Measurements from ENCODE around the gene CAMSAP2. TPM values are rescaled to one million over a fixed set of nuclear protein-coding genes. Genes with fewer than 3 reads are reported as not detected.
"Not testable (repeated sequence)": the region's sequence is repeated elsewhere in the genome, so short reads cannot be mapped to it uniquely, and the experiment has no call there.

CAMSAP2 gene
- total RNA-seq, 1 experiment from 2014 or later = 23.4 TPM

GRCh38 chr1:200808846-200809245, 70.2 kb downstream of the CAMSAP2 start:
- H3K36me3 Mint-ChIP-seq (ENCODE audit: insufficient read depth, unreplicated experiment) = peaks cover 37% of the 10 kb centered on the region
- no peak overlapping the region for H3K27ac Mint-ChIP-seq (ENCODE audit: unreplicated experiment)
- no peaks in the 10 kb centered on the region for H3K4me1 Mint-ChIP-seq (ENCODE audit: low read depth, unreplicated experiment)
- H3K27me3 ChIP-seq (replicated peaks; ENCODE audit: control insufficient read depth, insufficient read depth, low read length) = no peaks in the 10 kb centered on the region
- no TSS peak for BruUV-seq (replicated peaks)
- H3K27me3 Mint-ChIP-seq (ENCODE audit: insufficient read depth, unreplicated experiment) = no peaks in the 10 kb centered on the region
- no peaks in the 10 kb centered on the region for H3K36me3 ChIP-seq (ENCODE audit: control insufficient read depth, insufficient read depth, low read length)
- H3K4me1 ChIP-seq = peaks cover 6% of the 10 kb centered on the region; the same call in 1 of the 2 replicates
- no peak for DNase-seq
- POLR2A ChIA-PET = no interaction called here
- no peaks in the 10 kb centered on the region for H3K9me3 Mint-ChIP-seq (ENCODE audit: unreplicated experiment)
- H3K9me3 ChIP-seq = no peaks in the 10 kb centered on the region
- no peak for TF ChIP-seq CTCF (IDR thresholded peaks at IDR 0.05; ENCODE audit: insufficient read depth in 1 of 2, low read depth in 1 of 2, low read length in 1 of 2, severe bottlenecking in 1 of 2, unreplicated experiment in 1 of 2)
- H3K4me3 Mint-ChIP-seq (ENCODE audit: unreplicated experiment) = no peak overlapping the region
- intact Hi-C loops (cut with micrococcal nuclease; ENCODE audit: unreplicated experiment) = no loop called here
- CTCF ChIA-PET = no interaction called here
- H3K4me3 ChIP-seq (ENCODE audit: low read depth, low read length) = no peak overlapping the region

- no peak for DNase-seq
- H3K27me3 ChIP-seq (replicated peaks; ENCODE audit: control insufficient read depth, insufficient read depth, low read length) = no peaks in the 10 kb centered on the region
- H3K4me1 Mint-ChIP-seq (ENCODE audit: low read depth, unreplicated experiment) = no peaks in the 10 kb centered on the region
- POLR2A ChIA-PET = no interaction called here
- no peak for TF ChIP-seq CTCF (IDR thresholded peaks at IDR 0.05; ENCODE audit: insufficient read depth in 1 of 2, low read depth in 1 of 2, low read length in 1 of 2, severe bottlenecking in 1 of 2, unreplicated experiment in 1 of 2)
- no peaks in the 10 kb centered on the region for H3K4me1 ChIP-seq
- H3K36me3 ChIP-seq (ENCODE audit: control insufficient read depth, insufficient read depth, low read length) = no peaks in the 10 kb centered on the region
- no peaks in the 10 kb centered on the region for H3K27me3 Mint-ChIP-seq (ENCODE audit: insufficient read depth, unreplicated experiment)
- peaks cover 37% of the 10 kb centered on the region for H3K36me3 Mint-ChIP-seq (ENCODE audit: insufficient read depth, unreplicated experiment)
- no TSS peak for BruUV-seq (replicated peaks)
- H3K4me3 Mint-ChIP-seq (ENCODE audit: unreplicated experiment) = no peak overlapping the region
- H3K27ac Mint-ChIP-seq (ENCODE audit: unreplicated experiment) = no peak overlapping the region
- H3K9me3 Mint-ChIP-seq (ENCODE audit: unreplicated experiment) = no peaks in the 10 kb centered on the region
- CTCF ChIA-PET = no interaction called here
- H3K9me3 ChIP-seq = no peaks in the 10 kb centered on the region
- H3K4me3 ChIP-seq (ENCODE audit: low read depth, low read length) = no peak overlapping the region
- intact Hi-C loops (cut with micrococcal nuclease; ENCODE audit: unreplicated experiment) = no loop called here
These were observed 73.0 kb downstream of the CAMSAP2 start for GRCh38 chr1:200811704-200812103.

- H3K27ac Mint-ChIP-seq (ENCODE audit: unreplicated experiment); H3K4me1 ChIP-seq; H3K9me3 ChIP-seq; BruUV-seq (replicated peaks); H3K36me3 Mint-ChIP-seq (ENCODE audit: insufficient read depth, unreplicated experiment); H3K4me3 ChIP-seq (ENCODE audit: low read depth, low read length); DNase-seq; H3K4me1 Mint-ChIP-seq (ENCODE audit: low read depth, unreplicated experiment); H3K36me3 ChIP-seq (ENCODE audit: control insufficient read depth, insufficient read depth, low read length); H3K27me3 ChIP-seq (replicated peaks; ENCODE audit: control insufficient read depth, insufficient read depth, low read length); CTCF ChIA-PET; H3K27me3 Mint-ChIP-seq (ENCODE audit: insufficient read depth, unreplicated experiment); H3K4me3 Mint-ChIP-seq (ENCODE audit: unreplicated experiment); H3K9me3 Mint-ChIP-seq (ENCODE audit: unreplicated experiment); intact Hi-C loops (cut with micrococcal nuclease; ENCODE audit: unreplicated experiment): not testable (repeated sequence)
- POLR2A ChIA-PET = interaction anchor here (0.6 kb wide), 1 partner anchor 90 kb away, joined by 3 read pairs; no protein-coding TSS in a partner anchor
These were observed 78.0 kb downstream of the CAMSAP2 start for GRCh38 chr1:200816624-200817224.

- H3K27ac Mint-ChIP-seq (ENCODE audit: unreplicated experiment) = no peak overlapping the region
- no peak for TF ChIP-seq CTCF (IDR thresholded peaks at IDR 0.05; ENCODE audit: insufficient read depth in 1 of 2, low read depth in 1 of 2, low read length in 1 of 2, severe bottlenecking in 1 of 2, unreplicated experiment in 1 of 2)
- no peak overlapping the region for H3K4me3 Mint-ChIP-seq (ENCODE audit: unreplicated experiment)
- no TSS peak for BruUV-seq (replicated peaks)
- Histone ChIP-seq H3K4me1 (no peaks in the 10 kb centered on the region), H3K4me3 (ENCODE audit: low read depth, low read length) (no peak overlapping the region), H3K9me3 (no peaks in the 10 kb centered on the region), H3K27me3 (replicated peaks; ENCODE audit: control insufficient read depth, insufficient read depth, low read length) (no peaks in the 10 kb centered on the region), H3K36me3 (ENCODE audit: control insufficient read depth, insufficient read depth, low read length) (no peaks in the 10 kb centered on the region)
- no peaks in the 10 kb centered on the region for H3K9me3 Mint-ChIP-seq (ENCODE audit: unreplicated experiment)
- no peaks in the 10 kb centered on the region for H3K36me3 Mint-ChIP-seq (ENCODE audit: insufficient read depth, unreplicated experiment)
- intact Hi-C loops (cut with micrococcal nuclease; ENCODE audit: unreplicated experiment) = no loop called here
- H3K4me1 Mint-ChIP-seq (ENCODE audit: low read depth, unreplicated experiment) = no peaks in the 10 kb centered on the region
- DNase-seq = no peak
- H3K27me3 Mint-ChIP-seq (ENCODE audit: insufficient read depth, unreplicated experiment) = no peaks in the 10 kb centered on the region
- ChIA-PET POLR2A (no interaction called here), CTCF (no interaction called here)
These were observed 79.6 kb downstream of the CAMSAP2 start for GRCh38 chr1:200818248-200818647.
